Measurements from ENCODE around the gene ARID5B. TPM values are rescaled to one million over a fixed set of nuclear protein-coding genes. Genes with fewer than 3 reads are reported as not detected.

ARID5B gene
- total and polyA plus RNA-seq, 2 donors (not counting 1 experiment from before 2014, with no cell fraction given), result 22.4 to 237 TPM

- no peaks in the 10 kb centered on the region for H3K9me3 Mint-ChIP-seq (ENCODE audit: insufficient read depth)
- H3K79me2 ChIP-seq (ENCODE audit: control insufficient read depth, insufficient read depth, low read length), result peaks cover 94% of the 10 kb centered on the region
- DNase-seq, result peak; percentile 88
- no CpG with 5 or more reads among the region's 2 CpGs for WGBS (ENCODE audit: insufficient coverage)
- H3K4me2 ChIP-seq (replicated peaks; ENCODE audit: low read depth, low read length, poor library complexity, severe bottlenecking), result peak overlapping the region; percentile 66
- TF ChIP-seq EZH2 (IDR thresholded peaks at IDR 0.05; ENCODE audit: borderline replicate concordance, insufficient read depth, low read depth, low read length, poor library complexity, severe bottlenecking), result no peak
- TF ChIP-seq, protein P1, sequence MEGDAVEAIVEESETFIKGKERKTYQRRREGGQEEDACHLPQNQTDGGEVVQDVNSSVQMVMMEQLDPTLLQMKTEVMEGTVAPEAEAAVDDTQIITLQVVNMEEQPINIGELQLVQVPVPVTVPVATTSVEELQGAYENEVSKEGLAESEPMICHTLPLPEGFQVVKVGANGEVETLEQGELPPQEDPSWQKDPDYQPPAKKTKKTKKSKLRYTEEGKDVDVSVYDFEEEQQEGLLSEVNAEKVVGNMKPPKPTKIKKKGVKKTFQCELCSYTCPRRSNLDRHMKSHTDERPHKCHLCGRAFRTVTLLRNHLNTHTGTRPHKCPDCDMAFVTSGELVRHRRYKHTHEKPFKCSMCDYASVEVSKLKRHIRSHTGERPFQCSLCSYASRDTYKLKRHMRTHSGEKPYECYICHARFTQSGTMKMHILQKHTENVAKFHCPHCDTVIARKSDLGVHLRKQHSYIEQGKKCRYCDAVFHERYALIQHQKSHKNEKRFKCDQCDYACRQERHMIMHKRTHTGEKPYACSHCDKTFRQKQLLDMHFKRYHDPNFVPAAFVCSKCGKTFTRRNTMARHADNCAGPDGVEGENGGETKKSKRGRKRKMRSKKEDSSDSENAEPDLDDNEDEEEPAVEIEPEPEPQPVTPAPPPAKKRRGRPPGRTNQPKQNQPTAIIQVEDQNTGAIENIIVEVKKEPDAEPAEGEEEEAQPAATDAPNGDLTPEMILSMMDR (IDR thresholded peaks at IDR 0.05), result no peak
- peak overlapping the region; percentile 99 for H3K27ac Mint-ChIP-seq
- peaks cover 47 to 61% of the 10 kb centered on the region in 2 donors for H3K4me1 ChIP-seq (ENCODE audit: control insufficient read depth in 2 of 2, insufficient read depth in 2 of 2, low read length in 2 of 2)
- H3K9me3 ChIP-seq (ENCODE audit: control extremely low read depth in 1 of 3, control insufficient read depth in 2 of 3, insufficient read depth in 1 of 3, low read length in 2 of 3), result no peaks in the 10 kb centered on the region
- no peaks in the 10 kb centered on the region for H3K27me3 ChIP-seq (replicated peaks in 1 of 4; ENCODE audit: control extremely low read depth in 1 of 4, control insufficient read depth in 3 of 4, insufficient read depth in 4 of 4, low read length in 3 of 4)
- H4K20me1 ChIP-seq (ENCODE audit: control insufficient read depth, insufficient read depth, low read length, poor library complexity, severe bottlenecking), result peaks cover 3% of the 10 kb centered on the region
- H3K4me3 Mint-ChIP-seq, result peak overlapping the region; percentile 88
- ChIA-PET POLR2A (interaction anchor here (0.6 to 2.3 kb wide), 9 partner anchors 10 to 88 kb away, joined by 3 to 15 read pairs (median 3); partner anchors contain the start of gene ARID5B), CTCF (interaction anchor here (0.9 to 2.7 kb wide), 12 partner anchors 10 to 257 kb away, joined by 3 to 12 read pairs (median 4); no protein-coding TSS in a partner anchor)
- H3K4me3 ChIP-seq (ENCODE audit: control extremely low read depth in 1 of 5, extremely low read depth in 1 of 5, insufficient read depth in 1 of 5, low read depth in 2 of 5, low read length in 4 of 5), result peak overlapping the region in 1 of 5 experiments; percentile 29
- H3K27me3 Mint-ChIP-seq, result no peaks in the 10 kb centered on the region
- H3K27ac ChIP-seq (ENCODE audit: low read length in 2 of 2), result peak overlapping the region; percentile 84 to 88
- peaks cover 11 to 36% of the 10 kb centered on the region in 2 experiments for H3K36me3 ChIP-seq (replicated peaks in 1 of 2; ENCODE audit: control extremely low read depth in 1 of 2, control insufficient read depth in 1 of 2, extremely low read depth in 1 of 2, insufficient read depth in 2 of 2, low read length in 1 of 2)
- H3K4me1 Mint-ChIP-seq, result peaks cover 82% of the 10 kb centered on the region
- H2AFZ ChIP-seq (ENCODE audit: insufficient read depth, low read depth, low read length, poor library complexity, severe bottlenecking), result no peak overlapping the region
- intact Hi-C loops (cut with micrococcal nuclease), result loop anchor here (1.0 to 2.0 kb wide), 4 partner anchors 9 to 47 kb away; no protein-coding TSS in a partner anchor
- ATAC-seq (ENCODE audit: low read depth), result peak; percentile 82
- H3K9ac ChIP-seq (ENCODE audit: low read length), result peak overlapping the region; percentile 15
Measured at GRCh38 chr10:61987951-61988379, 86.5 kb downstream of the ARID5B start.

Data from B cell (primary cell).